Breast epithelium (tissue), 4 donors: ENCODE measurements around the gene CZIB. TPM values are rescaled to one million over a fixed set of nuclear protein-coding genes. Genes with fewer than 3 reads are reported as not detected.

Source experiments
- DNase-seq, 2 donors: peaks; one replicate each; pipeline ENCODE4 v3.0.0-alpha.2; 2019; ENCODE audit warnings: low spot score in 2 of 2
- H3K27ac ChIP-seq, 2 donors: fragments of 200-600 bp; sonication (generic) in 1 of 2; one replicate each; pipeline ENCODE4 v1.5.1; 2016 to 2019; ENCODE audit warnings: mild to moderate bottlenecking in 1 of 2
- H3K27me3 ChIP-seq, 2 donors: fragments of 200-600 bp; sonication (generic) in 1 of 2; one replicate each; pipeline versions ENCODE4 v1.5.1 to v1.6.0; 2017 to 2019; ENCODE audit warnings: control low read depth in 1 of 2, mild to moderate bottlenecking in 1 of 2
- H3K36me3 ChIP-seq: fragments of 200-600 bp; one replicate; pipeline ENCODE4 v1.5.1; 2019
- H3K4me1 ChIP-seq, 2 donors: fragments of 200-600 bp; sonication (generic); one replicate each; pipeline ENCODE4 v1.5.1; 2016 to 2019; ENCODE audit warnings: control low read depth in 1 of 2
- H3K4me3 ChIP-seq, 3 donors: fragments of 200-600 bp; sonication (generic); 1 replicate in 2 of 3; 2 replicates in 1 of 3; pipeline ENCODE4 v1.5.1; 2016 to 2019; ENCODE audit warnings: mild to moderate bottlenecking in 3 of 3, moderate library complexity in 2 of 3
- H3K9me3 ChIP-seq, 2 donors: fragments of 200-600 bp; sonication (generic) in 1 of 2; one replicate each; pipeline ENCODE4 v1.5.1; 2016 to 2019; ENCODE audit warnings: control low read depth in 1 of 2
- CTCF ChIP-seq, 3 donors: fragments of 450-650 bp; IDR thresholded peaks; one replicate each; pipeline ENCODE4 v1.5.1; 2016 to 2017; ENCODE audit warnings: antibody characterized with exemption in 3 of 3, mild to moderate bottlenecking in 3 of 3, moderate library complexity in 3 of 3
- POLR2A ChIP-seq: fragments of 450-650 bp; IDR thresholded peaks from one replicate; pipeline ENCODE4 v1.6.1; 2016; ENCODE audit warnings: antibody characterized with exemption, mild to moderate bottlenecking, moderate library complexity
- POLR2AphosphoS5 ChIP-seq, 3 donors: sonication (generic); formaldehyde crosslinking; IDR thresholded peaks; one replicate each; pipeline ENCODE4 v1.6.1; 2017; ENCODE audit warnings: antibody characterized with exemption in 3 of 3
- intact Hi-C: fragments of 100-400 bp; cut with DNase I; formaldehyde crosslinking; loops from one replicate; pipeline ENCODE4 v1.15.1; 2023; ENCODE audit warnings: low total_unique reads
- total RNA-seq, 3 donors: library from RNA; depleted of rRNA; stranded (reverse); fragments of >200 nt; gene quantifications; one replicate each; pipeline ENCODE4 v1.1.0, GENCODE V29; 2016

CZIB gene
- total RNA-seq, 3 donors from 2014 or later: 60.6 to 69.8 (median 61.3) TPM

- intact Hi-C loops: no loop called here
- TF ChIP-seq POLR2AphosphoS5 (IDR thresholded peaks at IDR 0.05) (no peak), CTCF (IDR thresholded peaks at IDR 0.05) (no peak), POLR2A (no peak)
- Histone ChIP-seq H3K4me3 (no peak overlapping the region), H3K27ac (peak overlapping the region in 1 of 2 donors; percentile 53), H3K27me3 (no peaks in the 10 kb centered on the region), H3K36me3 (no peaks in the 10 kb centered on the region), H3K9me3 (no peaks in the 10 kb centered on the region), H3K4me1 (no peaks in the 10 kb centered on the region)
- no peak for DNase-seq
Observed at GRCh38 chr1:53183095-53183990, 37.1 kb downstream of the CZIB start.

GRCh38 chr1:53182716-53183094 is 37.7 kb downstream of the CZIB start:
- Histone ChIP-seq H3K27ac (peak overlapping the region; percentile 4 to 53), H3K36me3 (no peaks in the 10 kb centered on the region), H3K27me3 (no peaks in the 10 kb centered on the region), H3K4me3 (no peak overlapping the region), H3K4me1 (no peaks in the 10 kb centered on the region), H3K9me3 (no peaks in the 10 kb centered on the region)
- intact Hi-C loops: no loop called here
- DNase-seq: no peak
- TF ChIP-seq POLR2A: no peak
- TF ChIP-seq CTCF (IDR thresholded peaks at IDR 0.05): no peak
- TF ChIP-seq POLR2AphosphoS5 (IDR thresholded peaks at IDR 0.05): no peak

GRCh38 chr1:53182111-53182593 is 38.3 kb downstream of the CZIB start:
- Histone ChIP-seq H3K27ac (peak overlapping the region; percentile 4 to 53), H3K4me3 (no peak overlapping the region), H3K4me1 (no peaks in the 10 kb centered on the region), H3K9me3 (no peaks in the 10 kb centered on the region), H3K36me3 (no peaks in the 10 kb centered on the region), H3K27me3 (no peaks in the 10 kb centered on the region)
- TF ChIP-seq POLR2A: no peak
- peak; percentile 73 to 84 (median 80) for TF ChIP-seq CTCF (IDR thresholded peaks at IDR 0.05)
- peak in 2 of 3 donors; percentile 17 to 40 for TF ChIP-seq POLR2AphosphoS5 (IDR thresholded peaks at IDR 0.05)
- intact Hi-C loops: no loop called here
- peak; percentile 65 to 88 for DNase-seq

GRCh38 chr1:53180951-53181350 is 39.5 kb downstream of the CZIB start:
- Histone ChIP-seq H3K27me3 (no peaks in the 10 kb centered on the region), H3K36me3 (no peaks in the 10 kb centered on the region), H3K4me1 (no peaks in the 10 kb centered on the region), H3K4me3 (no peak overlapping the region), H3K9me3 (no peaks in the 10 kb centered on the region), H3K27ac (no peak overlapping the region)
- no peak for DNase-seq
- intact Hi-C loops: no loop called here
- no peak for TF ChIP-seq POLR2A

- H3K36me3 ChIP-seq: no peaks in the 10 kb centered on the region
- TF ChIP-seq POLR2A: no peak
- TF ChIP-seq POLR2AphosphoS5 (IDR thresholded peaks at IDR 0.05): no peak
- no peak for TF ChIP-seq CTCF (IDR thresholded peaks at IDR 0.05)
- H3K27me3 ChIP-seq: no peaks in the 10 kb centered on the region
- H3K4me3 ChIP-seq: no peak overlapping the region
- H3K9me3 ChIP-seq: no peaks in the 10 kb centered on the region
- DNase-seq: no peak
- no peaks in the 10 kb centered on the region for H3K4me1 ChIP-seq
- no peak overlapping the region for H3K27ac ChIP-seq
- intact Hi-C loops: no loop called here
Observed at GRCh38 chr1:53180226-53180625, 40.2 kb downstream of the CZIB start.
